Right forelimb (tissue), 1 donor: ENCODE results near the gene IGSF11.
A peak's percentile ranks its signal among the peaks of the same experiment; 100 is the strongest.
"Not testable (repeated sequence)": the region's sequence is repeated elsewhere in the genome, so short reads cannot be mapped to it uniquely, and the experiment has no call there.

Experiments
- DNase-seq: peaks from one replicate; pipeline ENCODE4 v3.0.0-alpha.2; 2018

Gene IGSF11

GRCh38 chr3:118988198-118989130 is 46.2 kb downstream of the IGSF11 start:
- no peak for DNase-seq

DNA sequence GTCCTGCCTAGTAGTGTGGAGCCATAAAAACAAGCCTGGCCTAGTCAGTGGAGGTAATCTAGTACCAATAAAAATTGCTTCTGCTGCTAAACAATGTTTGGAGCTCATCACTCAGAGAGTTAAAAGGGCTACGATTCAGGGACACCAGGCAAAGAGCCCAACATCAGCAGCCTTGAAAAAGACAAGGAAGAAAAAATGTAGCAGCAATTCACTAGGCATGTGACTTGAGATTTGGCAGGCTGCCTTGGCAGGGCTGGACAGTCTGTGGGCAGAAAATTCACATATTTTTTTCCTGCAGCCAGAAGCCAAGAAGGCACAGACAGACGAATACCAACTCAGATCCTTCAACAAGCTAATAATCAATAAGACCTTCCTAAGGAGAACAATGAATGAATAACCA is 47.2 kb downstream of the IGSF11 start:
- peak; percentile 68 for DNase-seq

- no peak for DNase-seq
These were observed 47.9 kb downstream of the IGSF11 start for GRCh38 chr3:118986734-118987133.

- no peak for DNase-seq
These were observed 49.9 kb downstream of the IGSF11 start for GRCh38 chr3:118984699-118985098.

DNA sequence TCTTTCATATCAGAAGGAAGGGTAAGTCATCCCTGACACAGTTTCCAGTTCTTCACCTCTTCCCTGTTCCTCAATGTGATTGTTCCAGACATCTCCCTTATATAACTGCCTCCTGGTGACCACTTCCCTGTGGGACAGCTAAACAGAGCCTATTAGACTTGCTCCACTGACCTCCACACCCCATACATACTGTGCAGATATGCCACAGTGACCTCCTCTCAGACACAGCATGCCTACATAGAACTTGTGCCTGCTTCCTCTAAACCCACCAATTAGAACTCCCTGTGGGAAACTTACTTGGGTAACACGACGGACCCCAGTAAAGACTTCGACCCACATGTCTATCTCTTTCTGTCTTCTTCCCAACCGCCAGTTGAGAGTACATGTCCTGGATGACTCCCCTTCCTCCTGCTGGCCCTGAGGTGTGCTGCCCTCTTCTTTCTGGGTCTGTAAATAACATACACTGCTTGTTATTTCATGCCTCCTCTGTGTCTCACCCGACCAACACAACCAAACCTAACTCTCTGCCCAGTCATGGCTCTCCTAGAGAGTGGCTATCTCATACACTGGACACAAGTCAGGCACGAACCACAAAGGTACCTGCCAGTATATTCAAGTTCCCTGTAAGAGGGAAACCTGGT is 53.0 kb downstream of the IGSF11 start:
- DNase-seq, result no peak

DNA sequence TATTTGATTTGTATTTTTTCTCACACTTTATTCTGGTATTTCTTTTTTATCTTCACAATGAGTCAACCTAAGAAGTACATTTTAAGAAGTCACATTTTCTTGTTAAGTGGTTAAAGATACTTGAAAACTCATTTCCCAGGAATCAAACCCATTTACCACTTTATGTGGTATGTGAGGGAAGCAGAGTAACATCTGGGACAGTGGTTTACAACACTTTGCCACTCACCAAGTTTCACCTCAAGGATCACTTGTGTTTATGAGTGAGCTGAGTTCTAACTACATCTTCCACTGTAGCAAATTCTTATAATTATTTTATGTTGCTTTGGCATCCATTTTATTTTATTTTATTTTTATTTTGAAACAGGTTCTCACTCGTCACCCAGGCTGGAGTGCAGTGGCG is 53.8 kb downstream of the IGSF11 start:
- DNase-seq, result no peak

GRCh38 chr3:118978393-118978758 is 56.3 kb downstream of the IGSF11 start:
- no peak for DNase-seq

DNA sequence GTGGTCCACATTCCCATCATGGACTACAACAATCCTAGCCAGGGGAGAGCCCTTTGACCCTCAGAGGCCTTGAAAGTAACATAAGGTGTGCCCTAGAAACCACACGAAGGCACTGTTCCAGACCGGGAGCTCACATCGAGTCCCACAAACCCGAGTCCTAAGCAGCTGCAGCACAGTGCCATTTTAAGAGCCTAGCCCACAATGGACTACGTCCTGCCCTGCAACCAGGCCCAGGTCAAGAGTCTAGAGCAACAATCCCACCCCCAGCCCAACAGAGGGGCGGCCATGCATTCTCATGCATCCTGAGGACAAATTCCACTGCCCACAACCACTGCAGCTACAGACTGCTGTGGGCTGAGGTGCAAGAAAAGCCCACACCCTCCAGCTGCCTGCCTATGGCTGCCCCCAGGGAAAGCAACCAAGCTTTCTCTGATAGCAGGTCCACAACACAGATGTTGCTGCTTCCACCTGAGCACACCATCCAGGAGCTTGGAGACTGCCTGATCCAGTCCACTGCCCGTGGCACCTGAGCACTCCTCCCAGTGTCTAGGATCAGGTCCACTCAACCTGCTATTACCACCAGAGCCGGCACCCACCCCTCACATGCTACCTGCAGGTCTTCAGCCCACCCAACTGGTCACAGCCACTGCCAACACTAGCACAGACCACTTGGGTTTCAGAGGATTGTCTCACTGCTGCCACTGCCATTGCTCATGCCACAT is 56.8 kb downstream of the IGSF11 start:
- DNase-seq, result no peak

DNA sequence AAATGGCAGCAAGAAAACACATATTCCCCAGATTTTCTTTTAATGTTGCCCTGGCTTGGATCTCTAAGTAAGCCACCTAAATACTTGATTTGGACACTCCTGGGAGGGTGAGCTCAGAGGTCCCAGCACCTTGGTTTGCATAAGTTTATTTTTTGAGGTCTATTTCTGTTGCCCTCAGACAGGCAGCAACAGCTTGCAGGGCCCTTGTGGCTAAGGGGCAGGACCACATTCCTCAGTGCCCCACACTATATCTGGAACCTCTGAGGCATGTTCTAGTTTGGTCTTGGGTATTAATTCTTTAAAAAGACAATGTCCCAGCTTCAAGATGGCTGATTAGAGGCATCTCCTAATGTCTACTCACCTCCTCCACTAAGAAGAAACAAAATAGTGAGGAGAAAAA is 57.5 kb downstream of the IGSF11 start:
- DNase-seq, result no peak

DNA sequence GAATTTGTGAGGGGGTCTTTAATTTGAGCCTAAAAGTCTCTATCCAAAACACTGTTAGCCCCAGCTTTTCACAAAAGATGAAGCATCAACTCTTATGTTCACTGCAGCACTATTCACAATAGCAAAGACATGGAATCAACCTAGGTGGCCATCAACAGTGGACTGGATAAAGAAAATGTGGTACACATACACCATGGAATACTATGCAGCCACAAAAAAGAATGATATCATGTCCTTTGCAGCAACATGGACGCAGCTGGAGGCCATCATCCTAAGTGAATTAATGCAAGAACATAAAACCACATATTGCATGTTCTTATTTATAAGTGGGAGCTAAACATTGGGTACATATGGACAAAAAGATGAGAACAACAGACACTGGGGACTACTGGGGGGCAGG is 59.2 kb downstream of the IGSF11 start:
- DNase-seq, result not testable (repeated sequence)

DNA sequence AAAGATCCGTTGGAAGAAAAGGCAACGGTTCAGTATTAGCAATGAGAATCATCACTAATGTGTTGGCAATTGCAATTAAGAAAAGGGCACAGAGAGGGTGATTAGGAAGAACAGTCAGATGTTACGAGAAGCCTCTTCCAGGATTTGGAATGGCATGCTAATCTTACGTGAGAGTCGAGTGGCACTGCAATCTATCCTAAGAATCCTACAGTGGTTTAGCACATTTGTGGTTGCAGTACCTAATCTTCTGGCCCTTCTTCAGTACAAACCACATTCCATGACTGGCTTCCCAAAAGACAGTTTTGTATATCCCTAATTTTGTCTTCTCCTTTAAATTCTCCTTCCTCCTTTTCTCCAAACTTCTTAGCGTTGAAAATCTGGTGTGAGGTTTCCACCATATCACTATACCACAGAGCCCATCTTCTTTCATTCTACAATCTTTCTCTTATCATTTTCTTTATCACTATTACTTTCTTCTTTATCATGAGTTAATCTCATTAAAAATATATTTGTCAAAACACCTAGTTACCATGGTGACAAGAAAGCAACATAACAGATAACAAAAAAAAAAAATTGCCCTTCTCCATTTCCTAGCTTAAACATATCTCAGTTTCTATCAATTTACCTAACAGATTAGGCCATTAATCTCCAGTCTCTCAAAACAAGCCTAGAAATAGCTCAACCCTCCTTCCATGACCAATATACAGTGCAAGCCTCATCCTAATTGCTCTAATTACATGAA is 60.1 kb downstream of the IGSF11 start:
- DNase-seq, result no peak

DNA sequence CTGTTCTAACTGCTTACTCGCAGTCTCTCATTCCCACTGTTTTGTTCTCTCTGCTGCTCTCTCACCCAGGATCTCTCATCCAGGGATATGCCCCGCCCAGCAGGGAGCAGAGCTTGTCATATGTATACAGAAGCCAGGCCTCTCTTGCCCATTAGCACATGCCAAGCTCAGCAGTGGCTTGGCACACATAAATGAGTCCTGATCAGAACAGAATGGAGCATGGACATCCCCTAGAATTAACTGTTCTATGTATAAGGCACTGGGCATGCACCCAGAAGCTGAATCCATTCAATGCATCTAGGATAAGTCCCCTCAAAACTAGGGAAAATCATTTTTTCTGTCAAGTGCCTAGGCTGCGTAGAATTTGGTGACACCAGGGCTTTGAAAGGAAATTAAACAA is 61.6 kb downstream of the IGSF11 start:
- no peak for DNase-seq

- DNase-seq, result no peak
These were observed 63.8 kb downstream of the IGSF11 start for GRCh38 chr3:118970819-118971218.

GRCh38 chr3:118968640-118969039 is 66.0 kb downstream of the IGSF11 start:
- no peak for DNase-seq

DNA sequence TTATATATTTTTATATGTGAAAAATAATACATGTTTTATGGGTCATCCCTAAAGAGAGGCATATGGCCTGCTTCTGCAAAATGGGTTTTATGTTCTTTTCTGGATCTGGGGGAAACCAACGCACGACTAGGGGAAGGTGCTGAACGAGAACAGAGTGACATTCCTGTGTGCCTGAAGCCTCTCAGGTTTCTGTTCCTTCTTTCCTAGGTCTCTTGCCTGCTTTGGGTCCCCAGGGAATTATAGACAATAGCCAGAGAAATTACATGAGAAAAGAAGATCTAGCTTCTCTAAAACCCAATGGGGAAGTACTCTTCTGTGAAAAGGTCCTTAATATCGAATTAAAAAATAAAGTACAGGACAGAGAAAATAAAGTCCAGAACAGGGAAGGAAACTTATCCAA is 66.5 kb downstream of the IGSF11 start:
- no peak for DNase-seq

GRCh38 chr3:118966700-118967099 is 67.9 kb downstream of the IGSF11 start:
- no peak for DNase-seq

GRCh38 chr3:118963711-118964110 is 70.9 kb downstream of the IGSF11 start:
- DNase-seq, result no peak

DNA sequence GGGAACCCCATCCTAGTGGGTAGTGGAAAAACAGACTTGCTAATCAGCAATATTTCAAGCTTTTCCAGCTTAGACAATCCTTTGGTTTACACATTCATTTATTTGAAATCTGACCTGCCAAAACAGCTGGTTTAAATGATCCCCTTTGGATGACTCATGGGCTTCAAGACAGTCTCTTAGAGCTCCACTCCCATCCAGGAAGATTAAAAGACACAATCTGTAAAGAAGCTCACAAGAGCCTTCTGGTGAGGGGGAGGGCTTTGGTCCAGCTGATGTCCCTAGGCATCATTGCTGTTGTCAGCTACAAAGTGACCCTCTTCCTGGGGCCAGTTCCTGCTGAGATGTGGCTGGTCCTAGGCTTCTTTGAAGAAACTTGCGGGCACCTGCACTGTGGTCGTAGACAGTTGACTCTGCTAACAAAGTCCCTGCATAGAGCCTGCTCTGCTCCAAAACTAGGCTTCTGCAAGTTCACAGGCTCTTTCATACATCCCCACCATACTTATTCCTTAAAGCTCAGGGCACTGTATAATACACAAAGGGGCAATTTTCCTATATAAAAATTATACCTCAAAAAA is 73.7 kb downstream of the IGSF11 start:
- no peak for DNase-seq

DNA sequence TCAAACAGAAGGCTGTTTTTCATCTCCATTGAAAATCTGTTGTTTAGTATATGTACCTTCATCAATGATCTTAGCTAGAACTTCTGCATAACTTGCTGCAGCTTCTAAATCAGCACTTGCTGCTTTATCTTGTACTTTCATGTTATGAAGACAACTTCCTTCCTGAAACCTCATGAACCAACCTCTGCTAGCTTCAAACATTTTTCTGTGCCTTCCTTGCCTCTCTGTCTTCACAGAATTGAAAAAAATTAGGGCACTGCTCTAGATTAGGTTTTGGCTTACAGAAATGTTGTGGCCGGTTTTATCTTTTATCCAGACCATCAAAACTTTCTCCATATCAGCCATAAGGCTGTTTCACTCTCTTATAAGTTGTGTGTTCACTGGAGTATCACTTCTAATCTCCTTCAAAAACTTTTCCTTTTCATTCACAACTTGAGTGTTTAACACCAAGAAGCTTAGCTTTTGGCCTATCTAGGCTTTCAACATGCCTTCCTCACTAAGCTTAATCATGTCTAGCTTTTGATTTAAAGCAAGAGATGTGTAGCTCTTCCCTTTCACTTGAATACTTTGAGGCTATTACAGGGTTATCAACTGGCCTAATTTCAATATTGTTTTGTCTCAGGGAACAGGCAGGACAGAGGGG is 78.6 kb downstream of the IGSF11 start:
- no peak for DNase-seq

GRCh38 chr3:118951089-118951488 is 83.6 kb downstream of the IGSF11 start:
- no peak for DNase-seq

DNA sequence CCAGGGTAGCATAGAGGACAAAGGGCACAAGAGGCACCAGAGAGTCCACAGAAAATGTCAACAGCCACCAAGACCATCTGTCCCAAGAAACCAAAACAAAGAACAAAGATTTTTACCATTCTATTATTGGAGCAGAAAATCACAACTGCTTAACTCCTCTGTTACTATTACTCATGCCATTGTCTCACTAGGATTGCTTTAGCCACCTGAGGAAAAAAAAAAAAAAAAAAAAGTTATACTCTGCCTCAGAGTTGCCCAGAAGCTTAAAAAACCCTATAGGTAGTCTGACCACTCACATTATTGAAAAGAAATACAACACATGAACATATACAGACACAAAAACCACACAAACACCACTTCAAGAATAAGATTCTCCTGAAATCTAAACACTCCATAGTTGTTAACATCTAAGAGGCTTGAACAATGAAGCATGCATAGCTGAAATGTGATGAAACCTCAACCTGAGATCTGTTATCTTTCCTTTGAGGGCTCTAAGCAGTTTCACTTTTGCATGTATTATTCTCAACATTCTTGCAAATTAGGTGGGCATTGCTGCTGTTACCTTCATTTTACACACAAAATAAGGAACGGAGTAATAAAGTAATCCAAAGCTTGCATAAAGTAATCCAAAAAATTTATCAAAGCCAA is 85.4 kb downstream of the IGSF11 start:
- DNase-seq, result no peak

GRCh38 chr3:118948146-118948545 is 86.5 kb downstream of the IGSF11 start:
- no peak for DNase-seq
